ENCODE data around the gene CRELD2.

The CRELD2 gene

DNA sequence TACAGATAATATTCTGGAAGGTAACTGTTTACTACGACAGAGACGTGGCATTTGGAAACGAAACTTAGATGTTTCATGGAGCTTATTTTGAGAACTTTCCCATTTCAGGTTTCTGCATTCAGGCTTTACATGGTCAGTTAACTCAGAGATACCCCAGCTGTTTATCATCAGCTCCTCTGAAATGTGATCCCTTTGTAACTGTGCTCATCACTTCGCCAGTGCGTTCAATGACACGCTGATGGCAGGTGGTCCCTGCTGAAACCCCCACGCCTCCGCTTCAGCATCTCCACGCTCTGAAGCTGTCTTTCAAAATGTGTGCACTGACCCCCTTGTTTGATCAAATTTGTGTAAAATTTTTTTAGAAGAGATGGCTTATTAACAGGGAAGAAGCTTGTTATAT, 30.7 kb upstream of the CRELD2 start:
- DNase-seq, result no peak

DNA sequence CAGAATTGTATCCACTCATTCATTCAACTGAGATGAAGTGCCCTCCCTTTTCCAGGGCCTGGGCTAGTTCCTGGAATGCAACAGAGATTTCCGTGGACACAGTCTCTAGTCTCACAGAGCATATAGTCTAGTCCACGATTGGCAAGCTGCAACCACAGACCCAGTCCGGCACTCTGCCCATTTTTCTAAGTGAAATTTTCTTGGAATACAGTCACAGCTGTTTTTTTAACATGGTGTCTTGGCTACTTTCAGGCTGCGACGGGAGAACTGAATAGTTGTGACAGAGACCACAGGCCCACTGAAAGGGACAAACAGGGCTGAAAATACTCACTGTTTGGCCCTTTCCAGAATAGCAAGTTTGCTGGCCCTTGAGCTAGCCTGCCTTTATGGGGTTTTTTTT, 29.4 kb upstream of the CRELD2 start:
- DNase-seq, result no peak

DNA sequence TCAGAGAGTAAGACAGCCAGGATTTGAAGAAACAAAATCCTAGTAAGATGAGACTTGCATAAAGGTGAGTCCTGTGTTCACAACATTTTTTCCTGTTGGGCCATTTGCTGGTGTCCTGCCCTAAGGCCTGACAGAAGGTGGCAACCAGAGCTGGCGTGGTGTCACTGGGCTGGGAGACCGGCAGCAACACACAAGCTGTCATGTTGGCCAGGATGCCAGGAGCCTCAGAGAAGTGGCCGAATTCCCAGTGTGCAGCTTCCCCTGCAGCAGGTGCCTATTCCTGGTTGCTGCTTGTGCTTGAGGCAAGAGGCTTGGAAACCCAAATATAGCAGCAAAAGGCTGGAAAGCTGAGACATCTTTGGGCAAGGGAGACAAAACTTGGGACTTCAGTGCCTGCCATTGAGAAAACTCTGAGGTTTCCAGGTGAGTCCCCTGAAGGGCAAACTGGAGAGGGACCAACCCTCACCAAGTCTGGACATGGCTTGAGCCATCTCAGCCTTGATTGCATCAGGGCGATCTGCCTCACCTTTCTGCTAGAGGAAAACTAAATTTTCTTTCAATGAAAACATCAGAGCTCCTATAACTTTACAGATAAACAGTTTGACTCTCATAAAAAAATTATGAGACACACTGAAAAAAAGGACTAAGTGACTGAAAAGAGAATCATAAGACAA, 26.1 kb upstream of the CRELD2 start:
- no peak for DNase-seq

DNA sequence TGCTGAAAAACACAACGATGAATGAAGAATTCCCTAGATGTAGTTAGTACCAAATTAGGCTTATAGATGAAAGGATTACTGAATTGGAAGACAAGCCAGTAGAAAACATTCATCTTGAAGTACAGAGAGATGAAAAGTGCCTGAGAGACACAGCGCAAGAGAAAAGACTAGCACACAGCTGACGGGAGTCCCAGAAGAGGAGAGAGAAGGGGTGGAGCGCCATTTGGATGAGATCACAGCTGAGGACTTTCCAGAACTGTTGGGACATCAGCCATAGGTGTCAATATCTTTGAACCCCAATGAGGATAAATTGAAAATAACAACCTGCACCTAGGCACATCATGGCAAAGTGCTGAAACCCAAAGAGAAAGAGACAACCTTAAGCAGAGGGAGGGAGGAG, 25.4 kb upstream of the CRELD2 start:
- no peak for DNase-seq

DNA sequence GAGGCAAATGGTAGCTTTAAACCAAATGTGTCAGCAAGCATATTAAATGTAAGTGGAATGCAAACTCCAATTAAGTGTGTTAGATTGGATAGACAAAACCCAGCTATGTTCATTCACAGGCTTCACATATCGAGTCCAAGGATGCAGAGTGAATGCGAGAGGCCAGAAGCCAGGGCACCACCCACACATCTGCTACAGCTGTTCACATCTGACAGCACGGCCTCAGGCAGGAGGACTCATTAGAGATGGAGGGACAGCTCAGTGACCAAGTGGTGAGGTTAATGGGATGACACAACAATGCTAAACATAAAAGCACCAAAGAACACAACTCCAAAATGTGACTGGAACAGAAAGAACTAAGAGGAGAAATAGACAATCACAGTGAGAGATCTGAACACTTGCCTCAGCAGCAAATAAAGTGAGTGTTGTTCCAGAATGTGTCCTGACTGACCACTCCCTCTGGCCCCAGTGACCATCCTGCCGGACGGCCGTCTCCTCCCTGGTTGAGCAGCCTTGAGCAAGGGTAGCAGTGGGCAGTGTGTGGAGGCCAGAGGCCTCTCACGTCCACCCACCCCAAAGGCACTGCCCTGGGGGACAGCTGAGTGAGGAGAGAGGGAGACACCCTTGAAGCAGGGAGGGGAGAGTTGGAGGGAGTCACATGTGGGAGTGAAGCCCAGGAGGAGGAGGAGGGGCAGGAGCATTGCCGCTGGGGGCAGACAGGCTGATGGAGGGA, 23.9 kb upstream of the CRELD2 start:
- DNase-seq, result no peak

DNA sequence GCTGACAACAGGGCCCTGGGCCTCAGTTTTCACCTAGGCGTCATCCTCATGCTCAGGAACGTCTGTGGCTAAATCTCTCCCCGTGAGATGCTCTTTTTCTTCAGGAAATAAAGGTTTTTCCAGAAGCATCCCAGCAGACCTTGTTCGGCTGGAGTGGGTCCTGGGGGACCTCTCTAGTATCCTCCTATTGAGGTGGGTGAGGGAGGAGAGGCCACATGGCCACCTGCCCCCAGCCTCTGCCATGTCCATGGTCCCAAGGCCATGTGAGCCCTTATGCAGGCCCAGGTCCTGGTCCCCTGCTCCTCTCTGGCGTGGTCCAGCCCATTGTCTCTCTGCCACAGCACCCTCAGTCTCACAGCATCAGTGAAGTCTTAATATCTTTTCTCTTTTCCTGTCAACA, 22.2 kb upstream of the CRELD2 start:
- DNase-seq, result no peak

DNA sequence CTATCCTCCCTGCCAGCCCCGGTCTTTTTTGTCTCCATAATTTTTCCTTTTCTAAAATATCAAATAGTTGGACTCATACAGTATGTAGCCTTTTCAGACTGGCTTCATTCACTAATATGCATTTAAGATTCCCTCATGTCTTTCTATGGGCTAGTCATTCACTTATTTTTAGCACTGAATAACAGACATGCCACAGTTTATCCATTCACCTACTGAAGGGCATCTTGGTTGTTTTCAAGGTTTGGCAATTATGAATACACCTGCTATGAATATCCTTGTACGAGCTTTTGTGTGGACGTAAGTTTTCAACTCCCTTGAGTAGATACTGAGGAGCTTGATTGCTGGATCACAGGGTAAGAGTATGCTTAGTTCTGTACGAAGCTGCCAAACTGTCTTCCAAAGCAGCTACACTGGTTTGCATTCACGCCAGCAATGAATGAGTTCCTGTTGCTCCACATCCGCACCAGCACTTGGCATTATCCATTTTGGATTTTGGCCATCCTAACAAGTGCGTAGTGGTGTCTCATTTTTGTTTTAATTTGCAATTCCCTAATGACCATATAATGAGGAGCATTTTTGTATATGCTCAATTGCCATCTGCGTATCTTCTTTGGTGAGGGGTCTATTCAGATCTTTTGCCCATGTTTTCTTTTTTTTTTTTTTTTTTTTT, 21.3 kb upstream of the CRELD2 start:
- no peak for DNase-seq

DNA sequence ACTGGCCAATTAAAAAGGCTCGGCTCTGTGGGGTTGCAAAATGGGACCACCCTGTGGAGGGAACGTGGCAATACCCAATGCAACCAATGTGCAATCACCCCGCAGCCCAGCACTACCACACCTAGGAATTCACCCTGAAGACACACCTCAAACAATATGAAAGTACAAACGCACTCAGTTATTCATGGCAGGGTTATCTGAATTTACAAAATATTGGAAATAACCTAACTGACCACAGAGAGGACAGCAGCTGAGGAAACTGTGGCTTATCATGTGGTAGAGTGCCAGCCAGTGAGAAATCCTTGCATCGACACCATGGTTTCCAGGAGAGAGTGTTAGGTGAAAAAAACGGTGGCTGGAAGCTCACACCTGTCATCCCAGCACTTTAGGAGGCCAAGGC, 18.9 kb upstream of the CRELD2 start:
- DNase-seq, result no peak

DNA sequence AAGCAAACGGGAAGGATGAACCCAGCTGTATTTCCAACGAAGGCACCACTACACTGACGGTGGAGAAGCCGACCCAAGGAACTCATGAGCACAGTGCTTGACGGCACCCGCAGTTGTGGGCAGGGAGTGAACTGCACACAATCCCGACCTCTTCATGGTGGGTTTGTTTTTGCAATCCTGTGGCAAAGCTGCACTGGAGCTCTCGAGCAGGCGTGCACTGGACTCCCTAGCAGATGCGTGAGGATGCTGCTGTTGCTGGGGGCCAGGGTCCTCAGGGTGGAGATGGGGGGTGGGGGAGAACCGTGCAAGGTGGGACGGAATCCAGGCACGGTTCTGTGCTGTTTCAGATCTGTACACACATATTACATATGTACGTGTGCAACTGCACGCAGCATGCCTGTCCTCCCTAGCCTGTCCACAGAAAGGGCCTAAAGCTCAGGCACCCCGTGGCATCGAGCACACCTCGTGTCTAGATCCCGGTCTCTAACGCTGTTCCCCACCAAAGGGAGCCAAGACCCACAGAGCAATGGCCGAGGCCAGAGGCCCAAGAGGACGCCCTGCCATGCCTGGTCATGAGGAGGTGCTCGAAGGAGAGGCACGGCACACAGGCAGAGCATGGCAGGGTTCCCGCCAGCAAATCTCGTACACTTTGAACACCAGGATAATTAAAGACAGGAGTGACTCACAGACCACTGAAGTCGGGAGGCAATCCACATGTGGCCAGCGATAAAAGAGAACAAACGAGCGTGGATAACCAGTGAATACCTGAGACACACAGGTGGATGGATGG, 17.8 kb upstream of the CRELD2 start:
- no peak for DNase-seq

DNA sequence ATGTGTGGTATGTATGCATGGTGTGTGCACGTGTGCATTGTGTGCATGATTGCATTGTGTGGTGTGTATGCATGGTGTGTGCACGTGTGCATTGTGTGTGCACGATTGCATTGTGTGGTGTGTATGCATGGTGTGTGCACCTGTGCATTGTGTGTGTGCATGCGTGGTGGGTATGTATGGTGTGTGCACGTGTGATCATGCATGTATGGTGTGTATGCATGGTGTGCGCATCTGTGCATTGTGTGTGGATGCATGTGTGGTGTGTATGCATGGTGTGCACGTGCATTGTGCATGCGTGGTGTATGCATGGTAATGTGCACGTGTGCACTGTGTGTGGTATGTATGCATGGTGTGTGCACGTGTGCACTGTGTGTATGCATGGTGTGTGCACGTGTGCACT, 17.0 kb upstream of the CRELD2 start:
- DNase-seq, result no peak

DNA sequence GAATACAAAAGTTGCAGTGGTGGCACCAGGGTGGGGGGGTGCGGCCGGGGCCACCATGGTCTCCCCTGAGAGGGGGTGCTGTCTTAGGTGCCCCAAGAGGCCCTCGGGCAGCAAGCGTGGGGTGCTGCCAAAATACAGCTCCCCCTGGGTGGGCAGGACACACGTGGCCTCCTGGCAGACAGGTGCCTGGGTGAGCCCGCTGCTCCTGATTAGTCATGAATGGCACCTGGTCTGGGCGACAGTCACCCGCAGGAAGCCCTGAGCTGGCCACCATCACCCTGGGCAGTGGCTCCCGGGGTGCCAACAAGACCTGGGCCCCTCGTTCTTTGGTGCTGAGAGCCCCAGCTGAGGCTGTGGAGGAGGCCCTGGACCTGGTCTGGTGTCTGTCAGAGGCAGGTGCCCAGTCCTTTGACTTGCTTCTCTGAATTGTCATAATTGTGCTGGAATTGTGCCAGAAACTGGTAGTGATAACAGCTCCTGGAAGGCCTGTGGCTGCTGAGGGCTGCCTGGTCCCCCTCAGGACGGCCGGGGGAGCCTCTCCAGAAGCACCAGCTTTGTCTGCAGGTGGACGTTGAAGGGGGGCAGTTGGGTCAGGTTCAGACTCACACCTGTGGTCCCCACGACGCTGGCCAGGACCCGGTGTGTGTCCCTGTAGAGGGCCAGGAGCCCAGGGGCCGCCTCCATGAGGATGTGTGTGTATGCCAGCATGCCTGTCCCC, 15.0 kb upstream of the CRELD2 start:
- DNase-seq, result no peak

DNA sequence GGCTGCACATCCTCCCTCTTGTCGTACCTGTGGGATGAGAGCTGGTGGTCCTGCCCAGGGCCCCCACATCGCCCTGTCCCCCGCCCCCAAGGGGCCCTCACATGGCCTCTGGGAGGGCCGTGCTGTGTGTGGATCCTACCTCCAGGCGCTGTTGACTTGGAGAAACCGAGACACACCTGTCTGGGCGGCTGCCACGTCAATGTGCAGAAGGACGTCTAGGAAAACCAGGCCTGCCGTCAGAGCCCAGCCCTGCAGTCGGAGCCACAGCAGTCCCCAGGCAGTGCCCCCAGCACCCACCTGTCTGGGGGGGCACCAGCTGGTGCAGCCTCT, 14.4 kb upstream of the CRELD2 start:
- DNase-seq, result no peak

DNA sequence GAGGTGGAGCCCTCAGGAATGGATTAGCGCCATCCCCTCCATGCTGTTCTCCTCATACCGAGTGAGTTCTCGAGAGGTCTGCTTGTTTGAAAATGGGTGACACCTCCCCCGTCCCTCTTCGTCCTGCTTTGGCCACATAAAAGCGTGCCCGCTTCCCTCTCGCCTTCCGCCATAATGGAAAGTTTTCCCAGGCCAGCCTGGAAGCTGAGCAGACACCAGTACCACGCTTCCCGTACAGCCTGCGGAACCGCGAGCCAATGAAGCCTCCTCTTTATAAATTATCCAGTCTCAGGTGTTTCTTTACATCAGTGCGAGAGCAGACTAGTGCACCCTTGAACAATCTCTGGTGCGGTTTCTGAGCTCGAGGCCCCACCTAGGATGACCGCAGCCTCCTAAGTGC, 13.0 kb upstream of the CRELD2 start:
- DNase-seq, result no peak

DNA sequence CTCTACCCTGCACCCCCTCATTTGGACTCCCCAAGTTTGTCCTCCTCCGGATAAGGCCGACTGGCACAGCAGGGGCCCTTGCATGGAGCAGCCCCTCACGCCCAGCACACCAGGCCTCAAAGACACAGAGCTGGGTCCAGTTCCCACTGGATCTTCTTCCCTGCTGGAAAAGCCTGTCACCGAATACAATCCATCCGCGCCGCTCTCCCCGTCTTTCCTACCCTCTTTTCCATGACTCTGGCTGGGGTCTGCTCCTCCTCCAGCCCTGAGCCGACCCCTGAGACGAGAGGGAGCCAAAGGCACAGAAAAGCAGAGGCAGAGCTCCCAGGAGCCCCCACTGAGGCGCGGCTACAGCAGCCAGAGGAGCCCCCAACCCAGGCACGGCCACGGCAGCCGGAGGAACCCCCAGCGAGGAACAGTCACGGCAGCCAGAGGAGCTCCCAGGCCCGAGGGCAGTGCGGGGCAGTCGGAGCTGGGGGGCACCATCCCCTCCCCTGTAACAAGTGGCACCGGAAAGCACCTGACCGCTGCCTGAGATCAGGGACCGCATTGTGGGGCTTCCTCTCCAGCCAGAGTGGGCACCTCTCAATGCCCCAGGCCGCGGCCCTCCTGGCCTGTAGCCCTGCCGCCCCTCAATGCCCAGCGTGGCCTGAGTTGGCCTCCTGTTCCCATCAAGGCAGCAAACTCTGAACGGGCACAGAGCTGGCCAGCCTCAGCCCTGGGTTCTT, 12.2 kb upstream of the CRELD2 start:
- no peak for DNase-seq

DNA sequence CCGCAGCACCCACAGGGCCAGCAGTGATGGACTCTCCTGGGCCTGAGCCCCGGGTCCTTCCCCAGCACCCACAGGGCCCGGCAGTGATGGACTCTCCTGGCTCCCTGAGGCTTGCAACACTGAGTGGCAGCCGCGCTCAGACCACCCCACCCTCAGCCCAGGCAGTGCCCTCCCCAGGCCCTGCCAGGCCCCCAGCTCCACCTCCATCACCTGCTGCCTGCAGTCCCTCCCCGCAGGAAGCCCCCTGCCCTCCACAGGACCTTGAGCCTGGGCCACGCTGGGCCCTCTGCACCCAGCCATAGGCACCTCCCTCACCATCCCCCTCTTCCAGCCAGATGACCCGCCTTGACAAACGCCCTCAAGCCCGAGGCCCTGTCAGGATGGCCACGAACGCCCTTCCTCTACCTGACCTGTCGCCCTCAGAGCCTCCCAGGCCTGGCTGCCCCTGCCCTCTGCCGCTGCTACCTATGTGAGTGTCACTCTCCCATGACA, 11.6 kb upstream of the CRELD2 start:
- no peak for DNase-seq

DNA sequence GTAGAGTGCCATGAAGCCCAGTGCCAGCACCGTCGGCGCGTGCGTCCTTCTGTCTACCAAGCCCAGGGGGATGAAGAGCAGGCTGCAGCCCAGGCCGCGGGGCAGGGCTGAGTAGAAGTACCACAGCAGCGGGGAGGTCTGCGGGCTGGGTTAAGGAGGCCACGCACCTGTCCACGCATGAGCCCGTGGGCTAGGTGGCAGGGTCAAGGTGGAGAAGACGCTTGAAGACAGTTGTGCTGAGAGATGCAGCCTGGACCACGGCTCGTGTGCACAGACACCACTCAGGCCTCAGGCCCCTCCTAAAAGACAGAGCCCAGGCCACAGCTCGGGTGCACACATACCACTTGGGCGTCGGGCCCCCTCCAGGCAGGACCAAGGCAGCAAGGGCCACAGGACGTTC, 10.6 kb upstream of the CRELD2 start:
- DNase-seq, result no peak

DNA sequence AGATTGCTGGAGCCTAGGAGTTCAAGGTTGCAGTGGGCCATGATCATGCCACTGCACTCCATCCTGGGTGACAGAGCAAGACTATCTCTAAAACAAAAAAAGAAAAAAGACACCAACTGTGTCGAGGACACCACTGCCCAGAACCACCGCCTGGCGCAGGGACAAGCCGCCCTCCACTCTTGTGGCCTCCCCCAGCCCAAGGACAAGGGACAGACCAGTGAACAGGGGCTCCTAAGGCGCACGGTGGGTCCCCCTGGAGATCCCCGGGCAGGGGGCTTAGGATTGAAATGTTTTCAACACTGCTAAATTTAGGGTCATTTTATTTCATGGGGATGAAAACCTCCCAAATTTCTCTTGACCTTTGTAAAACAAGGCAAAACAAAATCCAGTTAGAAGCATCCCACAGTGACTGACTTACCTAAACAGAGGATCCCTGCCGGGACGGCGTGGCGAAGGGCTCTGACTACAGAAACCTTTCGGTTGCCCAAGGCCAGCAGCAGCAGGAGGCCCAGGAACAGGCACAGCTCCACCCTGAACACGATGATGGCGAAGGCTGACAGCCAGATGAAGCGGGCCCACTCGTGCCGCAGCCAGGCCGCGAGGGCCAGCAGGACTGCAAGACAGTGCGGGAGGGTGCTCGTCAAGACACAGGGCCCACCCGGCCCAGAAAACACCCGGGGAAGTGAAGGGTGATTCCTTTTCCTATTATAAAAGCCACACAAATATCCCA, 8.8 kb upstream of the CRELD2 start:
- no peak for DNase-seq

DNA sequence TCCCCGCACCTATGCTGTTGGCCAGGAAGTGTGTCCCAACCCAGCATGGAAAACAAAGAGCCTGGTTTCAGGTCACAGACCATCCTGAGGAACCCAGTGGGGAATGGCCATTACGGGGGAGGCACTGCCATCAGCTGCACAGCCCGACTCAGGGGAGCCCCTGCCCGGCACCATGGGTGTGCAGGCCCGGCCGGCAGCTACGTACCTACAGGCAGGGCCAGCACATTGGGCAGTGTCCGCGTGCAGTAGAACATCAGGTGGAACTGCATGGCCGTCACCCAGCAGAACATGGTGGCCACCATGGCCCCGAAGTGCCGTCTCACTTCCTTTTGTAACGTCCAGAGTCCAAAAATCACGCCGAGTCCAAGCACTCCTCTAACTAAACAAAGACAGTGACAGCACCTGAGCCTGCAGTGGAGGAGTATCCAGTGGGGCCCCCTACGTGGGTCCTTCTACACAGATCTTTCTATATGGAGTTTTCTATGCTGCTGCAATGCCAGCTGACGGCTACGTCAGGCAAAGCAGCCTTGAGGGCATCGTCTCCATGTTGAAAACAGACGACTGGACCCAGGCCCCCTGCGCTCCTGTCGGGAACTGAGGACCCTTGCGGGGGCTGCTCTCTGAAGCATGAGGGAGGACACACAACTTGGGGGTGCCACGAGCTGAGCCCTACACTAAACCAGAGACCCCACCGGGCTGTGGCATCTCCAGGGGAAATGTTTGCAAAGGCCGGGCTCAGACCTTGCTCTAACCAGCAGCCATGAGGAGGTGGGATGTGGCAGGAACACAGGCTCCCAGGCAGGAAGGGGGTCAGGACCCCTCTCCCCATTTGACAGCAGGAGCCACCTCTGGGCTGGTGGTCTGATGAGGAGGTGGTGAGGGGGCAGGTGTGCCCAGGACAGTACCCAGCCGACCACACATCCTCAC, 7.9 kb upstream of the CRELD2 start:
- no peak for DNase-seq

DNA sequence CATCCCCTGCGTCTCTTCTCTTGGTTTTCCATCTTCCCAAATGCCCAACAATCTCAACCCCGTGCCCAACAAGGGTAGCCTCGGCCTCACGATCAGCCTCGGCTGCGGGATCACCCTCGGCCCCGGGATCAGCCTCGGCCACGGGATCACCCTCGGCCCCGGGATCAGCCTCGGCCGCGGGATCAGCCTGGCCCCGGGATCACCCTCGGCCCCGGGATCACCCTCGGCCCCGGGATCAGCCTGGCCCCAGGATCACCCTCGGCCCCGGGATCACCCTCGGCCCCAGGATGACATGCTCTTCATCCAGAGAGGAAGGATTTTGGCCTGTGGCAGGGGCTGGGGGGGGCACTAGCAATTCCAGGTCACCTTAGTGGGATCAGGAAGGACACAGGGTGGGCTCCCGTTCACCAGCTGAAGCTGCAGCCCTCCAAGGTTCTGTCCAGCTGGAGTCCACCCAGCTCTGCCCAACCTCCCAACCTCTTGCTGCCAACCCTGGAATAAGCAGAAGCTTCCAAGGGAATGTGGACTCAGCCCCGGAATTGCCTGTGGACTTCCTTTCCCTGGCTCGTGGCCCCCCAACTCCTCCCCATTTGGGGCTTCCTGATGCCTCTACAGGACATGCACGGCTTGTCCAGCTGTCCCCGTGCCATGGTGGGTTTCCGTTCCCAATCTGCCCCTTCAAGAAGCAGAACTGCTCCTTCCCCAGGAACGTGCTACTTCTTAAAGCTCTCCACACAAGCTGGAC, 6.4 kb upstream of the CRELD2 start:
- DNase-seq, result no peak

DNA sequence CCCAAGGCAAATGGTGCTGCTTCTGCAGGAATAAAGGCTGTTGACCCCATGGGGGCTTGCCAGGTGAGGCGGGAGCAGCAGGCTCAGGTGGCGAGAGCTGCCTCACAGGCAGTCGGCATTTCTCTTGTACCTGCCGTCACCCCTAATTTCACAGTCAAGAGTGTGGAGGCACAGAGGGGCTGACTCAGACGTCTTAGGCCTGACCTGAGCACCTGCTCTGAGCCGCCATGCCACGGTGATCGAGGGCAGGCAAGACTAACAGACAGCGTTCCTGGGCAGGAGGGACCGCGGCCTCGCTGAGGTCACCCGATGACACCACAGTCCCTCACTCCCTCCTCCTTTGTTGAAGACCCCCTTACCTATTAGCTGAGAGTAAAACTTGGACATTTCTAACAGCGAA, 5.4 kb upstream of the CRELD2 start:
- no peak for DNase-seq
